Measurements from ENCODE around the gene C1QA.

Gene C1QA

GRCh38 chr1:22636353-22636752 is at the start of gene C1QA:
Gene C1QA, plus strand, starts transcription at chr1:22636628. Its CDS starts 989 bp downstream, at chr1:22637617.
- no peak for DNase-seq (ENCODE audit: low spot score)

DNA sequence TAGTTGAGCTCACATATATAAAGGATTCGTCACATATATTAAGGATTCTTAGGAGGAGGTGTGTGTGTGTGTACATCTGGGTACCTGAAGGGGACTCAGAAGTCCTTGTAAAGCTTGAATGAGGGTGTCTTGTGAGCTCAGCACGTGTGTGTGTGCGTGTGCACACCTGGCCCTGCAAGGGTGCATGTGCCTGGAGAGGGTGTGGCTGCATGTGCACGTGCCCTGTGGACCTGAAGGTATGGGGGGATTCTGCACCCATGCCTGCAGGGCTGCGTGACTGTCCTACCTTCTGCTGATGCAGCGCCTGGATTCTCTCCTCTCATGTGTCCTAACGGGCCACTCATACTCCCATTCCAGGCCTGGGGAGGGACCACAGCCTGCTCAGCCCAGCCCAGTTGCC is 49.2 kb upstream of the C1QA start:
- DNase-seq (ENCODE audit: low spot score) = no peak

DNA sequence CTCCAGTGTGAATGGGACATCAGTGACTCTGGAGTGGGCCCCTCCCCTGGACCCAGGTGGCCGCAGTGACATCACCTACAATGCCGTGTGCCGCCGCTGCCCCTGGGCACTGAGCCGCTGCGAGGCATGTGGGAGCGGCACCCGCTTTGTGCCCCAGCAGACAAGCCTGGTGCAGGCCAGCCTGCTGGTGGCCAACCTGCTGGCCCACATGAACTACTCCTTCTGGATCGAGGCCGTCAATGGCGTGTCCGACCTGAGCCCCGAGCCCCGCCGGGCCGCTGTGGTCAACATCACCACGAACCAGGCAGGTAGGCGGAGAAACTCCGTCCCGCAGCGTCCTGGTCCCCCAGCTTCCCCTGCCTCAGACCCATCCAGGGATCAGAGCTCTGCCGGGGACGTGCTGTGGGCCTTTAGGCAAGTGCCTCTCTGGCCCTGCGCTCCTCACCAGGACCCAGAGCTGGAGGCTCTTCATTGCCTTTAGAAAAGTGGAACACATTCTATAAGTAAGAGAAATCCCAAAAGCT is 47.5 kb upstream of the C1QA start:
- DNase-seq (ENCODE audit: low spot score) = no peak

GRCh38 chr1:22591576-22591975 is 44.9 kb upstream of the C1QA start:
- no peak for DNase-seq (ENCODE audit: low spot score)

GRCh38 chr1:22592051-22592450 is 44.4 kb upstream of the C1QA start:
- DNase-seq (ENCODE audit: low spot score) = no peak

- no peak for DNase-seq (ENCODE audit: low spot score)
Measured at GRCh38 chr1:22592919-22593790, 43.3 kb upstream of the C1QA start.

- no peak for DNase-seq (ENCODE audit: low spot score)
Measured at GRCh38 chr1:22594396-22594795, 42.0 kb upstream of the C1QA start.

GRCh38 chr1:22595108-22595507 is 41.3 kb upstream of the C1QA start:
- no peak for DNase-seq (ENCODE audit: low spot score)

DNA sequence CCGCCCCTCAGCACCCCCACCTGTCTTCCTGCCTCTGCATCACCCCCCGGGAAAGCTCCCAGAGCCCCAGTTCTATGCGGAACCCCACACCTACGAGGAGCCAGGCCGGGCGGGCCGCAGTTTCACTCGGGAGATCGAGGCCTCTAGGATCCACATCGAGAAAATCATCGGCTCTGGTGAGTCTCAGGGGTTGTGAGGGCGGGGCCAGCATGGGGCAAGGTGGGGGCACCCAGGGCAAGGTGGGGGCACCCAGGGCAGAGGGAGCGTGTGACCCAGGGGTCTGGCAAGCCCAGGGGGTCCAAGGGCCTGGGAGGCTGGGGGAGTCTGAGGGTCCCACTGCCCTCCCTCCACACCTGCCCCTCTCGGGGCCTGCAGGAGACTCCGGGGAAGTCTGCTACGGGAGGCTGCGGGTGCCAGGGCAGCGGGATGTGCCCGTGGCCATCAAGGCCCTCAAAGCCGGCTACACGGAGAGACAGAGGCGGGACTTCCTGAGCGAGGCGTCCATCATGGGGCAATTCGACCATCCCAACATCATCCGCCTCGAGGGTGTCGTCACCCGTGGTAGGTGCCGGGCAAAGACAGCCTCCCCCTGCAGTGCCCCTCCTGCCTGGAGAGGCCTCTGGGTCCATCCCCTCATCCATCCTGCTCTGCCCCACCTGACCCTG is 39.0 kb upstream of the C1QA start:
- DNase-seq (ENCODE audit: low spot score) = no peak

- DNase-seq (ENCODE audit: low spot score) = no peak
Measured at GRCh38 chr1:22597996-22598395, 38.4 kb upstream of the C1QA start.

DNA sequence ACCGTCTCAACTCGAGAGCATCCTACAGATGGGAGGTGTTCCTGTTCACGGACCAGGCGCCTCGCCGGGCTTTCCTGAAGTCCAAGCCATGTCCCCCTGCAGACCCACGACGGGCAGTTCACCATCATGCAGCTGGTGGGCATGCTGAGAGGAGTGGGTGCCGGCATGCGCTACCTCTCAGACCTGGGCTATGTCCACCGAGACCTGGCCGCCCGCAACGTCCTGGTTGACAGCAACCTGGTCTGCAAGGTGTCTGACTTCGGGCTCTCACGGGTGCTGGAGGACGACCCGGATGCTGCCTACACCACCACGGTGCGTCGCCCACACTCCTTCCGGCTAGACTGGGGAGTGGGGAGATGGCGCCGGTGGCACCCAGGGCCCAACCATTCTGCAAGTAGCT is 37.7 kb upstream of the C1QA start:
- DNase-seq (ENCODE audit: low spot score) = no peak

DNA sequence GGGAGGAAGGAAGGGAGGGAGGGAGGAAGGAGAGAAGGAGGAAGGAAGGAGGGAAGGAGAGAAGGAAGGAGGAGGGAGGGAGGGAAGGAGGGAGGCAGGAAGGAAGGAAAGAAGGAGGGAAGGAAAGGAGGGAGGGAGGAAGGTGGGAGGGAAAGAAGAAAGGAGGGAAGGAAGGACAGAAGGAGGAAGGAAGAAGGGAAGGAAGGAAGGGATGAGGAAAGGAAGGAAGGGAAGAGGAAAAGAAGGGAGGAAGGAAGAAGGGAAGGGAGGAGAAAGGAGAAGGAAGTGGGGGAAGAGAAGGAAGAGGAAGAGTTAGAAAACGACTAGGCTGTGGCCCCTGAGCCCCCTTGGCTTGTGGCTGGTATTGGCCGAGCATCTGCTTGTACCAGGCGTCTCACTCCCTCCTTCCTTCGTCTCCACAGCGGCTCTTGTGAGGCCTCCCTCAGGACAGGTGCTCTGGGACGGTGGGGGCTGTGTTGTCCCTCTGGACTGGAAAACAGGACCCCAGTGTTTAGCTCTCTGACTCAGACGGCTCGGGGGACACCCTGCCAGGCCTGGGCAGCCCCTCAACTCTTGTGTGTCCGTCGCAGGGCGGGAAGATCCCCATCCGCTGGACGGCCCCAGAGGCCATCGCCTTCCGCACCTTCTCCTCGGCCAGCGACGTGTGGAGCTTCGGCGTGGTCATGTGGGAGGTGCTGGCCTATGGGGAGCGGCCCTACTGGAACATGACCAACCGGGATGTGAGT is 36.2 kb upstream of the C1QA start:
- no peak for DNase-seq (ENCODE audit: low spot score)

- DNase-seq (ENCODE audit: low spot score) = no peak
Measured at GRCh38 chr1:22600817-22601605, 35.4 kb upstream of the C1QA start.

DNA sequence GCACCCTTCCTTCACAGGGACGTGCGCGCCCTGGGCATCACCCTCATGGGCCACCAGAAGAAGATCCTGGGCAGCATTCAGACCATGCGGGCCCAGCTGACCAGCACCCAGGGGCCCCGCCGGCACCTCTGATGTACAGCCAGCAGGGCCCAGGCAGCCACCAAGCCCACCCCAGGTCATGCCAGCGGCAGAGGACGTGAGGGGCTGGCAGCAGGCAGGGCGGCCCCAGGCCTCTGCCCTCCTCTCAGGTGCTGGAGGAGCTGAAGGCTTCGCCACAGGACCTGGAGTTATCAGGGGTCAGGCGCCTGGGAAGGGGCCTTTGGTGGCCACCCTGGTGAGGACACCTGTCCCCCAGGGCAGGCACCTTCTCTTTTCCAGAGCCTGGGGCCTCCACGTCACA is 34.8 kb upstream of the C1QA start:
- DNase-seq (ENCODE audit: low spot score) = no peak

- DNase-seq (ENCODE audit: low spot score) = no peak
Measured at GRCh38 chr1:22602060-22602740, 34.2 kb upstream of the C1QA start.

DNA sequence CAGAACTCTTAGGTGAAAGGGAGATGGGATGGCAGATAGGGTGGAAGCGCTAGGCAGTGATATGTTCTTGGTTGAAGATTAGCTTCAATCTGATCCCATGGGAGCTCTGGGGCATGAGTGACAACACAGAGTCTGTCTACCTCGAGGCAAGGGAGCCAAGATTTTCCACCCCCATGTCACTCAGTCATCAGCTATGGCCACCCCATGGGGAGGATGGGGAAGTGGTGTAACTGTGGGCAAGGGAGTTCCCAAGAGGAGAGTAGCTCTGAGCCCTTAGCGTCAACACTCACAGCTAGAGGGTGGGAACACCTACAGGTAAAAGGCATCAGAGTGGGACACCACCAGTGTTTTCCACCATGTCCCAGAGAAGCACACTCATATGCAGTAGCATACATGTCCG is 30.3 kb upstream of the C1QA start:
- no peak for DNase-seq (ENCODE audit: low spot score)

- no peak for DNase-seq (ENCODE audit: low spot score)
Measured at GRCh38 chr1:22607154-22607553, 29.3 kb upstream of the C1QA start.

GRCh38 chr1:22608361-22608760 is 28.1 kb upstream of the C1QA start:
- DNase-seq (ENCODE audit: low spot score) = no peak

GRCh38 chr1:22609291-22609690 is 27.1 kb upstream of the C1QA start:
- DNase-seq (ENCODE audit: low spot score) = no peak

DNA sequence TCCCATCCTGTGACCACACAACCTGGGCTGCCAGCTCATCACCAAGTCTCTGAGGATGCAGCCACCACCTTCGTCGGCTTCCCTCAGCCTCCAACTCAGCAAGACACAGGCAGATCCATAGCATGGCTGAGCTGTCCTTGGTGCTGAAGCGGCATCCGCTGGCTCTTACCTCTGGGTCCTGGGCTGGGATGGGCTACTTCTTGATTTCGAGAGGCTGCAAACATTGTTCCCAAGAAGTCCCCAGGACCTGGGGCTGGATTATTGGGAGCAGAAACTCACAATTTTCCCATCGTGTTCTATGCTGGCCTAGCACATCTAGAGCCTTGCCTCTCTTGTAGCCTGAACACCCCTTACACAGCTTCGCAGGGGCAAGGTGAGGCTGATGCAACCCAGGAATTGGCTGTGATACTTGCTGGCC is 24.9 kb upstream of the C1QA start:
- DNase-seq (ENCODE audit: low spot score) = peak; percentile 76
